HG02852 (cell line): ENCODE results near the gene DGCR2.

ENCODE experiments used
- ATAC-seq: cut with Tn5 transposase; IDR thresholded peaks from one replicate; pipeline ENCODE4 v1.9.1; 2021; ENCODE audit warnings: mild to moderate bottlenecking, moderate library complexity; ENCODE audit not compliant: unreplicated experiment

DGCR2 gene

DNA sequence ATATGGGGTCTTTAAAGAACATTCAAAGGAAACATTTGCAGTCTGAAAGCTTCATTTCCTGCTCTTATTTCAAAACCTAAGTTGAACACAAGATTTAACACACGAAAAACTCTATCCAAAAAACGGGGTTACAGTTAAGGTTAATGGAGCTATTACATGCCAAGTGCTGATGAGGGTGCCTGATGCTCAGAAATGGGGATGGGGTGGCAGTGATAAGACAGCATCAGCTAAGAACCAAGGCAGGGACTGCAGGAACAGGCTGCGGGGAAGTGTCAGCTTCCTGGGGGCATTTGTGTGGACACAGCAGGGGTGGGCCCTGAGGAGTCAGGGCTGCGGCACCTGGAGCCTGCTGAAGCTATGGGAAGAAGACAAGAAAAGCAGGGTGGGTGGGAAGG is 12.2 kb downstream of the DGCR2 start:
- ATAC-seq: no peak

DNA sequence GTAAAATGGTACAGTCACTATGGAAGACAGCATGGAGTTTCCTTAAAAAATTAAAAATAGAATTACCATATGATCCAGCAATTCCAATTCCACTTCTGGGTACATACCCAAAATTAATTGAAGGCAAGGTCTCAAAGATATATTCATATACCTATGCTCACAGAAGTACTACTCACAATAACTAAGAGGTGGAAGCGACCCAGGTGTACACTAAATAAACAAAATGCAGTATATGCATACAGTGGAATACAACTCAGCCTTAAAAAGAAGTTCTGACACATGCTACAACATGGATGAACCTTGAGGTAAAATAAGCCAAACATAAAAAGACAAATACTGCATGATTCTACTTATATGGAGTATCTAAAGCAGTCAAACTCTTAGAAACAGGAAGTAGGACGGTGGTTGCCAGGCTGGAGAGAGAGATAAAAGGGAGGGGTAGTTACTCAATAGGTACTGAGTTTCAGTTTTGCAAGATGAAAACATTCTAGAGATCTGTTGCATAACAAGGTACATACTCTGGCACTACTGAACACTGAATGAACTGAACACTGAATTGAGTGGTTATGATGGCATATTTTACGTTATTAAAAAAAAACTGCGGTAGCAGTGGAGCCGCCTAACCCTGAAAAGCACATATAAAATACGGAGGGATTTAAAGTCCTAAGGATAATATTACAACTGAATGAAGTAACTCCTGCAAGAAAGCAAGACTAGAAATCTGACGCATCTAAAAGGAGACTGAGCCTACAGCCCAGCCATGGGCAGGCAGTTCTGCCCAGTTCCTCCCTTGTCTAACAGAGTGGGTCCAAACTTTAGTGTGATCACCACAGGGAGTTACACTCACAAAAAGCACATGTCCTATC is 12.8 kb downstream of the DGCR2 start:
- peak; percentile 81 for ATAC-seq

- ATAC-seq: no peak
Measured at GRCh38 chr22:19108807-19109197, 13.4 kb downstream of the DGCR2 start.

DNA sequence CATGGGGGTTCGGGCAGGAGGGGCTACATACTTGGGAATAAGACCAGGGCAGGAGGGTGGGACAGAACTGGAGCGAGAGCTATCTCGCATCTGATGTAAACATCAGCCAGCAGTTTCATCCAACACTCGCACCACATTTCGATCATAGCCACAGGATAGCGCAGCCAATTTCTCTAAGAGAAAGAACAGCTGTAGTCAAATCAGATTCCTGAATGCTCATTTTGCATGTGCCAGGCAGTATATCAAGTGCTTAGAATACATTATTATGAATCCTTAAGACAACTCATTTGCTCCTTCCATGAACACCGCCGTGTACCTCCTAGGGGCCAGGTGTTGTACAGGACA is 14.5 kb downstream of the DGCR2 start:
- no peak for ATAC-seq

DNA sequence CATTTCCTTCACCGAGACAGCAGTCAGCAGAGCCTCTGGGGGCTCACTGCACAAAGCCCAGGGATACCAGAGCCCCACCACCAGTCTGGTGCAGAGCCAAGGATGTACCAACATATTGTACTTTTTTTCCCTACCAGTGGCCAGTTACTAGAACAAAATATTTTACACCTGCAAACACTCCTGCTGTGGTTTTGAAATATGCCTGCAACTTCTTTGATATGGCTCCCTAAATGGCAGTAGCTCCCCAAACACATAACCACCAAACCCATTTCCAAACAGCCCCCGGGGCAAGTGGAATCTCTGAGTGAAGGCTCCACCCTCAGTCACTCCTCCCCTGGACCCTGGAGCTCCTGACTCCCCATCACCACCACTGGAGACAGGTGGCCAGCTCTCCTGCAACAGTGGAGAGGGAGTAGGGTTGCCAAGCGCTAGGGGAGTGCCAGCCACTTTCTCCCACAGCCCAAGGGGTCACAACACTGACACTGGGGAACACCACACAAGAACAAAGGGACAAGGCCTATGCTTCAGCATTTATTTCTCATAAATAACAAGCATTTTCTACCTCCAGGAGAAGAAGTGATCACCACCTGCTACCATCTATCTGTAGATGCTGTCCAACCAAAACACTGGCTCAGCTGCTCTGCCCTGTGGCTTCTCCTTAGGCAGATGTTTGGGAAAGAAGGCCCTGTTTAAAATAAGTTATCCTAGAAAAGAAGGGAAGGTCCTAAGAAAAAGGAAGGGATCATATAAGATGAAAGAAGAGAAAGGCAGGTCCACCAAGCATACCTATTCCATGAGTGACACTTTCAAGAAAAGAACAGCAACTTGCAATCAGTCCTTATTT is 15.1 kb downstream of the DGCR2 start:
- ATAC-seq: no peak

DNA sequence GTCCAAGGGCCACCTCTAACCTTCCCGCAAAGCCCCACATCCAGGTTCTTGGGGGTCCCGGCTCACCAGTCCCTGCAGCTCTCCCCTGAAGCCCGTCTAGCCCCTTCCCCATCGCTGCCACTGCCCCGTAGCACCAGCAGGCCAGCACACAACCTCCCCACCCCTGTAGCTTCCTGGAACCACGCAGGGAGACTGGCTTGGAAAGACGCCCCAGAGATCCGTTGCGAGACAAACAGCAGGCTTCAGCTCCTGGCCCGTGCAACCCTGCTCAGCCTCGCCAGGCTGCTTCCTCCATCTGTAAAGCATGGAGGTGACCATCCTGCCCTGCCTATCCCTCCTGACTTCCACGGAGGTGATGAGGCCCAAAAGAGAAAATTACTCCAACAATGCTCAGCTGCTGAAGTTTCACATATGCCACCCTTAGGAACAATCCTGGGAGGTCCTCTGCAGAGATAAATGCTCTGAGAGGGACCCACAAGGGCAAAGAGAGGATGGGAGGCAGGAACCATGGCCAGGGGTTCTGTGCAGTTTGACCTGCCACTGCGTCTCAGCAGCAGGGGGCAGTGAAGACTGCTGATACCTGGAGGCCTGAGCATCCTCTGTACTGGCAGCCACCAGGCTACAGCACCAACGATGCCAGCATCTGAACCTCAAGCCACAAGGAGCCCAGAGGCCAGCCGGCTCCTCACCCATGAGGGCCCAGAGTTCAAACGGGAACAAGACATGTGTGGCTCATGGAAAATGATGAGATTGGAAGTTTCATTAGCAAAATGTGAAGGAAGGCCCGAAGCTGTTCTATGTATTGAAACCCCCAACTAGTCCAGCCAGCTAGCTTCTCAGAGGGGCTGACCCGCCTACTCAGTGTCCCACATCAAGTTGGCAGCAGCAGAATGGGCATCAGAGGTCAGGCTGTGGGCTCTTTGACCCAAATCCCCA is 16.1 kb downstream of the DGCR2 start:
- no peak for ATAC-seq

GRCh38 chr22:19105456-19105855 is 16.8 kb downstream of the DGCR2 start:
- no peak for ATAC-seq

- no peak for ATAC-seq
Measured at GRCh38 chr22:19103880-19104821, 18.1 kb downstream of the DGCR2 start.

DNA sequence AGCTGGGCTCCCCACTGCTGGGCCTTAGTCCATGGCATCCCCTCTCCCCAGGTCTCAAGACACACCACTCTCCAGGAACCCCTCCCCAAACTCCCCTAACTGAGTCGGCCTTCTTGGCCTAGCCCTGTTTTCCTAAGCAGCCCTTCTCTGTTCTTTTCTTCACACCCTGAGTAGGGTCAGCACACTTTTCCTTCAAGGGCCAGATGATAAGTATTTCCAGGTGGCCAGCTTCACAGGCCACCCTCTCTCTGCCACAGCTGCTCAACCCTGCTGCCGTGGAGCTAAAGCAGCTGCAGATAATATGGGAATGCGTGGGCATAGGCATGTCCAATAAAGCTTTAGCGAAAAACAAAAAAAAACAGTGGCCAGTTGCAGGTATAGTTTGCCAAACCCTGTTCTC is 24.1 kb downstream of the DGCR2 start:
- no peak for ATAC-seq

GRCh38 chr22:19097518-19097917 is 24.7 kb downstream of the DGCR2 start:
- no peak for ATAC-seq

DNA sequence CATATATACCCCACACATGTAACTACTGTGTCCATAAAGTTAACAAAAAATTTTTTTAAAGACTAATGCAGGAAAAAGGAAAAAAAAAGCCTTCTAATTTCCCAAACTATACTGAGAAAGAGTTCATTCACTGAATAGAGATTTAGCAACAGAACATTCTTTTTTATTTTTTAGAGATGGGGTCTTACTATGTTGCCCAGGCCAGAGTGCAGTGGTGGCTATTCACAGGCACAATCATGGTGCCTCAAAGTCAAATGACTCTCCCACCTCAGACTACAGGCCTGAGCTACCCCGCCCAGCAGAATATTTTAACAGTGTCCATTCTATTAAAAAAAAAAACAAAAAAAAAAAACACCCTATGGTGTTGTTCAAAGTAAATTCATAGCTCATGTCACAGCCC is 25.7 kb downstream of the DGCR2 start:
- no peak for ATAC-seq

DNA sequence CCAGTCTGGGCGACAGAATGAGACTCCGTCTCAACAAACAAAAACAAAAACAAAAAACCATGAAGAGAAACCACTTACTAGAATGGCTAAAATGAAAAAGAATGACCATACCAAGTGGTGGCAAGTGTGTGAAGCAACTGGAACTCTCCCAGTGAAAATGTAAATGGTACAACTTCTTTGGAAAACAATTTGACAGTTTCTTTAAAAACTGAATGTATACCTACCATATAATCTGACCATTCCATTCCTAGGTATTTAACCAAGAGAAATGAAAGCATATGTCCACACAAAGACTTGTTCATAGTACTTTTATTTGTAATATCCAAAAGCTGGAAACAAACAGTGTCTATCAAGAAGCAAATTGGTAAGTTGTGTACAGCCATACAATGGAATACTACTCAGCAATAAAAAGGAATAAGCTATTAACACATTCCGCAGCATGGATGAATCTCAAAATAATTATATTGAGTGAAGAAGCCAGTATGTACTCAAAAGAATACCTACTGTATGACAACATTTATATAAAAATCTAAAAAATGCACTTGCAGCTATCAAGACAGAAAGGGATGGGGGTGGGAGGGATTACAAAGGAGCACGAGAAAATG is 27.7 kb downstream of the DGCR2 start:
- ATAC-seq: no peak

GRCh38 chr22:19092725-19093124 is 29.5 kb downstream of the DGCR2 start:
- no peak for ATAC-seq

GRCh38 chr22:19090586-19091127 is 31.6 kb downstream of the DGCR2 start:
- no peak for ATAC-seq

- ATAC-seq: no peak
Measured at GRCh38 chr22:19090183-19090582, 32.0 kb downstream of the DGCR2 start.

DNA sequence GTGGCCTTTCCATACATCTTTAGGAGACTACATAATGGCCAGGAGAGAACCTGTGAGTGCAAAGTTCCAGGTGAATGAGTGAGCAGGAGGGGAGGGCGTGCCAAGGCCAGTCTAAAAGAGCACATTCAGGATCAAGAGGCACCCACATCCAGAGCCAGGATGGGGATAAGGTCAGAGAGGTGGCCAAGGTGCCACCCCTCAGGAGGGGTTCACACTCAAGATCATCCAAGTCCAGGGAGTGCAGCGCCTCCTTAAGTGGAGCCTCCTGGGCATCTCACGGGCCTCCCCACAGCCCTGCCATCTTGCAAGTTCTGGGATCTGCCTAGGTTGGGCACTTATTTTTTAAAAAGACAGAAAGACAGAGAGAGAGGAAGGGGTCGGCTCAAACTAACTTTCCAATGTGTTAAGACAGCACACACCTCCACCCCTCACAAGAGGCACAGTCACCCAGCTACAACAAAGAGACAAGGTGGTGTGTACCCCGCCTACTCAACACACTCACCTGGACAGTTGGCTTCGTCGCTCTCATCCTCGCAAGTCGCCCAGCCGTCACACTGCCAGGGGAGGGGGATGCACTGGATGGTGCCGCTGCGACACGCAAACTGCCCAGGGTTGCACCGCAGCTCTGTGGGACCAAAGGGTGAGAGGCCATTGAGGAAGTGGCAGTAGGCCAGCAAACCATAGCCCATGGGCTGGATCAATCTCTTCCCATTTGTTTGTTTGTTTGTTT is 33.2 kb downstream of the DGCR2 start:
- no peak for ATAC-seq

- ATAC-seq: no peak
Measured at GRCh38 chr22:19086896-19087295, 35.3 kb downstream of the DGCR2 start.

- ATAC-seq: no peak
Measured at GRCh38 chr22:19086417-19086816, 35.8 kb downstream of the DGCR2 start.
